Vagina (tissue), 2 donors: ENCODE measurements around the gene YWHAG. TPM values are rescaled to one million over a fixed set of nuclear protein-coding genes. Genes with fewer than 3 reads are reported as not detected.
"Not testable (repeated sequence)": the region's sequence is repeated elsewhere in the genome, so short reads cannot be mapped to it uniquely, and the experiment has no call there.

Experiments
- DNase-seq, 2 donors: peaks; one replicate each; pipeline ENCODE4 v3.0.0-alpha.2; 2017; ENCODE audit errors: extremely low spot score in 2 of 2
- H3K27ac ChIP-seq: fragments of 200-600 bp; sonication (generic); one replicate; pipeline ENCODE4 v1.5.1; 2019
- H3K27me3 ChIP-seq: fragments of 200-600 bp; sonication (generic); one replicate; pipeline ENCODE4 v1.5.1; 2019
- H3K36me3 ChIP-seq, 2 donors: fragments of 200-600 bp; sonication (generic); one replicate each; pipeline ENCODE4 v1.5.1; 2017 to 2019
- H3K4me1 ChIP-seq: fragments of 200-600 bp; sonication (generic); one replicate; pipeline ENCODE4 v1.5.1; 2019
- H3K4me3 ChIP-seq, 2 donors: fragments of 200-600 bp; sonication (generic); 1 replicate in 1 of 2; 2 replicates in 1 of 2; pipeline ENCODE4 v1.5.1; 2016 to 2019
- H3K9me3 ChIP-seq: fragments of 200-600 bp; sonication (generic); one replicate; pipeline ENCODE4 v1.5.1; 2019
- POLR2A ChIP-seq, 2 donors: fragments of 450-650 bp; IDR thresholded peaks; one replicate each; pipeline ENCODE4 v1.6.1; 2017; ENCODE audit warnings: antibody characterized with exemption in 2 of 2, mild to moderate bottlenecking in 2 of 2, moderate library complexity in 2 of 2
- POLR2AphosphoS5 ChIP-seq, 2 donors: sonication (generic); formaldehyde crosslinking; IDR thresholded peaks; one replicate each; pipeline ENCODE4 v1.9.0; 2017; ENCODE audit warnings: antibody characterized with exemption in 2 of 2, mild to moderate bottlenecking in 2 of 2, low read depth in 1 of 2; ENCODE audit not compliant: insufficient read depth in 1 of 2
- intact Hi-C: fragments of 100-400 bp; cut with DNase I; formaldehyde crosslinking; loops from one replicate; pipeline ENCODE4 v1.15.1; 2023
- total RNA-seq: library from RNA; depleted of rRNA; stranded (reverse); fragments of >200 nt; gene quantifications from one replicate; pipeline ENCODE4 v1.2.3, GENCODE V29; 2016
- TF ChIP-seq, protein P1 (sequence below), 3 experiments: fragments of 450-650 bp in 2 of 3; fragments of 200-600 bp in 1 of 3; sonication (generic) in 1 of 3; IDR thresholded peaks; one replicate each; pipeline ENCODE4 v1.5.1; 2017 to 2019; ENCODE audit warnings: antibody characterized with exemption in 3 of 3, mild to moderate bottlenecking in 2 of 3, moderate library complexity in 2 of 3

YWHAG gene
- total RNA-seq, 1 donor from 2014 or later, result 73.2 TPM

DNA sequence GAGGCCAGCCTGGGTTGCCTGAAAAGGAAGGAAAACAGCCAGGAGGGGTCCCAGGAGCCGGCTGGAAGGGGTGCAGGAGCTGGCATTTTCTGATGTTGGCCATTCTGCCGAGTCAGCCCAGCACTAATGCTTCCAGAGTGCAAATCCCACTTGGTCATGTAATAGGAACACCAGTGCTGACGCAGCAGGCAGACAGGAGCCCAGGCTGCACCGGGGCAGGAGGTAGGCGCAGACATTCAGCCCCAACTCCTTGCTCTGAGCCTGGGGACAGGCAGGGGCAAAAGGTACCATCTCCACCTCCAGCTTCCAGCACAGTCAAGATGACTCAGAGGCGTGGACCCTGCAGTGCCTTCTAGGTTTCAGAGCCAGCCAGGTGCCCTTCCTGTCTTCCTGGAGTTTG, 10.2 kb upstream of the YWHAG start:
- Histone ChIP-seq H3K27me3 (no peaks in the 10 kb centered on the region), H3K4me1 (peaks cover 33% of the 10 kb centered on the region), H3K36me3 (no peaks in the 10 kb centered on the region), H3K4me3 (no peak overlapping the region), H3K27ac (no peak overlapping the region), H3K9me3 (no peaks in the 10 kb centered on the region)
- DNase-seq, result no peak
- TF ChIP-seq POLR2AphosphoS5 (IDR thresholded peaks at IDR 0.05; ENCODE audit: insufficient read depth in 1 of 2, low read depth in 1 of 2) (no peak), POLR2A (IDR thresholded peaks at IDR 0.05) (no peak)
- TF ChIP-seq, protein P1, sequence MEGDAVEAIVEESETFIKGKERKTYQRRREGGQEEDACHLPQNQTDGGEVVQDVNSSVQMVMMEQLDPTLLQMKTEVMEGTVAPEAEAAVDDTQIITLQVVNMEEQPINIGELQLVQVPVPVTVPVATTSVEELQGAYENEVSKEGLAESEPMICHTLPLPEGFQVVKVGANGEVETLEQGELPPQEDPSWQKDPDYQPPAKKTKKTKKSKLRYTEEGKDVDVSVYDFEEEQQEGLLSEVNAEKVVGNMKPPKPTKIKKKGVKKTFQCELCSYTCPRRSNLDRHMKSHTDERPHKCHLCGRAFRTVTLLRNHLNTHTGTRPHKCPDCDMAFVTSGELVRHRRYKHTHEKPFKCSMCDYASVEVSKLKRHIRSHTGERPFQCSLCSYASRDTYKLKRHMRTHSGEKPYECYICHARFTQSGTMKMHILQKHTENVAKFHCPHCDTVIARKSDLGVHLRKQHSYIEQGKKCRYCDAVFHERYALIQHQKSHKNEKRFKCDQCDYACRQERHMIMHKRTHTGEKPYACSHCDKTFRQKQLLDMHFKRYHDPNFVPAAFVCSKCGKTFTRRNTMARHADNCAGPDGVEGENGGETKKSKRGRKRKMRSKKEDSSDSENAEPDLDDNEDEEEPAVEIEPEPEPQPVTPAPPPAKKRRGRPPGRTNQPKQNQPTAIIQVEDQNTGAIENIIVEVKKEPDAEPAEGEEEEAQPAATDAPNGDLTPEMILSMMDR (IDR thresholded peaks at IDR 0.05), result no peak
- intact Hi-C loops, result no loop called here

DNA sequence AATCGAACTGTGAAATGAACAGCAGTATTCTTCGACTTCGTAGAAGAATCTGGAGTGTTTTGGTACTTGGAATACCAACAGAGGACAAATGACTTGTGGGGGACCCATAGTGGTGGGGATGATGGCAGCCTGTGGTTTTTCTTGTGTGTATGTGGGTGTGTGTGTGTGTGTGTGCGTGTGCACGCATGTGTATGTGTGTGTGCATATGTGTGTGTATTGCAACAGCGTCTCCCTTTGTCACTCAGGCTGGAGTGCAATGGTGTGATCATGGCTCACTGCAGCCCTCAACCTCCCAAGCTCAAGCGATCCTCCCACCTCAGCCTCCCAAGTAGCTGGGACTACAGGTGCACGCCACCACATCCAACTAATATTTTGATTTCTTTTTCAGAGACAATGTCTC, 9.4 kb upstream of the YWHAG start:
- no peak overlapping the region for H3K4me3 ChIP-seq
- no peaks in the 10 kb centered on the region for H3K9me3 ChIP-seq
- no peaks in the 10 kb centered on the region for H3K27me3 ChIP-seq
- peaks cover 33% of the 10 kb centered on the region for H3K4me1 ChIP-seq
- DNase-seq, result no peak
- no peaks in the 10 kb centered on the region for H3K36me3 ChIP-seq
- intact Hi-C loops, result no loop called here
- TF ChIP-seq POLR2AphosphoS5 (IDR thresholded peaks at IDR 0.05; ENCODE audit: insufficient read depth in 1 of 2, low read depth in 1 of 2) (no peak), POLR2A (IDR thresholded peaks at IDR 0.05) (no peak)
- TF ChIP-seq, protein P1 (IDR thresholded peaks at IDR 0.05), result no peak
- no peak overlapping the region for H3K27ac ChIP-seq

DNA sequence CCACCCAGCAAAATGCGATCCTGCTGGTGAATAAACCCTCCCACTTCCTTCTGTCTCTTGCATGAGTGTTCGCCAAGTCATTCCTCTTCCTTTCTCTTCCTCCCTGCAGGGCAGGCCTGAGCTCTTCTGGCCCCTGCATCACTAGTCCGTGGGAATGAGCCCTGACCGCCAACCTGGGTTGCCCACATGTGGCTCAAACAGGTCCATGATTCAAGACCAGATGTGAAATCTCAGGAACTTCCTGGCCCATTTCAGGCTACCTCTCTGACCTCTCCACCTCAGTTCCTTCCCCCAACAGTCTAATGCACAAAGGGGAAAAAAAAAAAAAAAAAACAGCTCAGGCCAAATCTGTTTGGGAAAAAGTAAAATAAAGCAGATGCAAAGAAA, 5.4 kb upstream of the YWHAG start:
- H3K36me3 ChIP-seq, result no peaks in the 10 kb centered on the region
- no peaks in the 10 kb centered on the region for H3K27me3 ChIP-seq
- no peak overlapping the region for H3K4me3 ChIP-seq
- no peak for DNase-seq
- intact Hi-C loops, result no loop called here
- H3K4me1 ChIP-seq, result peaks cover 34% of the 10 kb centered on the region
- H3K27ac ChIP-seq, result peak overlapping the region; percentile 94
- TF ChIP-seq POLR2A (IDR thresholded peaks at IDR 0.05), result no peak
- TF ChIP-seq, protein P1 (IDR thresholded peaks at IDR 0.05), result no peak
- no peak for TF ChIP-seq POLR2AphosphoS5 (IDR thresholded peaks at IDR 0.05; ENCODE audit: insufficient read depth in 1 of 2, low read depth in 1 of 2)
- no peaks in the 10 kb centered on the region for H3K9me3 ChIP-seq

DNA sequence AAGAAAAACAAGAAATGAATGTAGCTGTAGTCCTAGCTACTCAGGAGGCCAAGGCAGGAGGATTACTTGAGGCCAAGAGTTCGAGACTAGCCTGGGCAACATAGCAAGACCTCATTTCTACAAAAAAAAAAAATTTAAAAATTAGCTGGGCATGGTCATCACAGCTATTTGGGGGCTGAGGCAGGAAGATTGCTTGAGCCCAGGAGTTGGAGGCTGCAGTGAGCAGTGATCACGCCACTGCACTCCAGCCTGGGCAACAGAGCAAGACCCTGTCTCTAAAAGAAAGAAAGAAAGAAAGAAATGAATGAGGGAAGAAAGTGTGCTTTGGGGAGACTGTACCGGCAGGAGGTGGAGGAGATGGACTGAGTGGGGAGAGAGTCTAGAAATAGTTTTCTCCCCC, 5.0 kb upstream of the YWHAG start:
- H3K27ac ChIP-seq, result peak overlapping the region; percentile 94
- H3K9me3 ChIP-seq, H3K36me3 ChIP-seq, DNase-seq, H3K4me3 ChIP-seq, intact Hi-C loops, H3K27me3 ChIP-seq: not testable (repeated sequence)
- H3K4me1 ChIP-seq, result peaks cover 34% of the 10 kb centered on the region

DNA sequence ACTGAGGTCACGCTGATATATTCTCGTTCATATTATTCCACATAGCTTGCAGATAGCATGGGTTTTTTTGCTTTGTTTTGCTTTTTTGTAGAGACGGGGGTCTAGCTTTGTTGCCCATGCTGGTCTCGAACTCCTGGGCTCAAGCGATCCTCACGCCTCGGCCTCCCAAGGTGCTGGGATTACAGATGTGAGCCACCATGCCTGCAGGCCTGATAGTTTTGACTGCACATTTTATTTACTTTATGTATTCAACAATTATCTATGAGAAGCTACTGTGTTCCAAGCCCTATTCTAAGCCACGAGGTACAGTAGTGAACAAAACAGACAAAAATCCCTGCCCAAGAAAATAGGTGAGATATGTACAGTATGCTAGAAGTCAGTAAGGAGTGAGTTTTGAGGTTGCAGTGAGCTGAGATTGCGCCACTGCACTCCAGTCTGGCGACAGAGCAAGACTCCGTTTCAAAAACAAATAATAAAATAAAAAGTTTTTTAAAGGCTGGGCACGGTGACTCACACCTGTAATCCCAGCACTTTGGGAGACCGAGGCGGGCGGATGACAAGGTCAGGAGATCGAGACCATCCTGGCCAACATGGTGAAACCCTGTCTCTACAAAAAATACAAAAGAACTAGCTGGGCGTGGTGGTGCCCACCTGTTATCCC, 1.3 kb upstream of the YWHAG start:
- no peaks in the 10 kb centered on the region for H3K36me3 ChIP-seq
- TF ChIP-seq, protein P1 (IDR thresholded peaks at IDR 0.05), result no peak
- TF ChIP-seq POLR2A (IDR thresholded peaks at IDR 0.05), result no peak
- no peak for TF ChIP-seq POLR2AphosphoS5 (IDR thresholded peaks at IDR 0.05; ENCODE audit: insufficient read depth in 1 of 2, low read depth in 1 of 2)
- H3K9me3 ChIP-seq, result no peaks in the 10 kb centered on the region
- peak overlapping the region; percentile 100 for H3K27ac ChIP-seq
- peak overlapping the region; percentile 82 to 91 for H3K4me3 ChIP-seq
- H3K4me1 ChIP-seq, result peaks cover 43% of the 10 kb centered on the region
- intact Hi-C loops, result loop anchor here (2.0 kb wide), 1 partner anchor 41 kb away; no protein-coding TSS in a partner anchor
- no peak for DNase-seq
- no peaks in the 10 kb centered on the region for H3K27me3 ChIP-seq
